Measurements from ENCODE around the gene HOPX.

GRCh38 chr4:56652196-56652595, 28.9 kb downstream of the HOPX start:
- TF ChIP-seq CTCF (IDR thresholded peaks at IDR 0.05) = no peak
- TF ChIP-seq POLR2A (IDR thresholded peaks at IDR 0.05) = no peak

Measured in uterus (tissue), 2 donors.